Right atrium auricular region (tissue), 2 donors: ENCODE data around the gene TRIP4. TPM values are rescaled to one million over a fixed set of nuclear protein-coding genes. Genes with fewer than 3 reads are reported as not detected.

Experiments
- DNase-seq: peaks from one replicate; pipeline ENCODE4 v3.0.0-alpha.2; 2019; ENCODE audit warnings: low spot score
- H3K27ac ChIP-seq, 2 donors: fragments of 200-600 bp; sonication (generic); 1 replicate in 1 of 2; 2 replicates in 1 of 2; pipeline ENCODE4 v1.5.1; 2016 to 2019
- H3K27me3 ChIP-seq, 2 donors: fragments of 200-600 bp; sonication (generic); one replicate each; pipeline versions ENCODE4 v1.5.1 to v1.6.0; 2017 to 2019
- H3K36me3 ChIP-seq: fragments of 200-600 bp; sonication (generic); one replicate; pipeline ENCODE4 v1.5.1; 2016
- H3K4me1 ChIP-seq, 2 donors: fragments of 200-600 bp; sonication (generic); one replicate each; pipeline versions ENCODE4 v1.5.1 to v1.6.0; 2017 to 2019
- H3K4me3 ChIP-seq, 2 donors: fragments of 200-600 bp; sonication (generic); 1 replicate in 1 of 2; 2 replicates in 1 of 2; pipeline ENCODE4 v1.5.1; 2017 to 2019; ENCODE audit warnings: mild to moderate bottlenecking in 1 of 2, moderate library complexity in 1 of 2
- H3K9me3 ChIP-seq, 2 donors: fragments of 200-600 bp; sonication (generic); one replicate each; pipeline ENCODE4 v1.5.1; 2019
- total RNA-seq, 2 donors: library from RNA; depleted of rRNA; stranded (reverse); fragments of >200 nt; gene quantifications; one replicate each; pipeline ENCODE4 v1.1.0, GENCODE V29; 2016
- TF ChIP-seq, protein P1 (sequence below), 2 donors: fragments of 200-600 bp; sonication (generic); IDR thresholded peaks; one replicate each; pipeline ENCODE4 v1.5.1; 2019; ENCODE audit warnings: antibody characterized with exemption in 2 of 2

The TRIP4 gene
- total RNA-seq, 2 donors from 2014 or later, result 7.8 to 8.7 TPM

DNA sequence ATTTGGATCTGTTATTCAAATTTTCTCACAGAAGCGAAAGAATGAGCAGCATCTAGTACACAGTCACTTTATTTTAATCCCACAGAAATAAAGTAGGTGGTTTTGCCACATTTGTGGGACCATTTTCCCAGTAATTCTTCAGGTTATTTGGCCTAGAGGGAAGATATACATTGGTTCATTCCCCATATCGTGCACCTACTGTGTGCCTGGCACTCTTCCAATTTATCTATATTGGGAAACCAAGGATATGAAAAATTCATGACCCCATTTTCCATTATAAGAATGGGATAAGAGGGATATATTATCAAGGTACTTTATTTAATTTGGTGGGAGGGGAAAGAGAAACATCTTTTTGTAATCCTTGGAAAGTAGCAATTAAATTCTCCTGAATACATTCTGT, 35.1 kb downstream of the TRIP4 start:
- H3K9me3 ChIP-seq, result no peaks in the 10 kb centered on the region
- H3K4me3 ChIP-seq, result no peak overlapping the region
- H3K4me1 ChIP-seq, result no peaks in the 10 kb centered on the region
- H3K27me3 ChIP-seq, result no peaks in the 10 kb centered on the region
- H3K36me3 ChIP-seq, result peaks cover 62% of the 10 kb centered on the region
- TF ChIP-seq, protein P1, sequence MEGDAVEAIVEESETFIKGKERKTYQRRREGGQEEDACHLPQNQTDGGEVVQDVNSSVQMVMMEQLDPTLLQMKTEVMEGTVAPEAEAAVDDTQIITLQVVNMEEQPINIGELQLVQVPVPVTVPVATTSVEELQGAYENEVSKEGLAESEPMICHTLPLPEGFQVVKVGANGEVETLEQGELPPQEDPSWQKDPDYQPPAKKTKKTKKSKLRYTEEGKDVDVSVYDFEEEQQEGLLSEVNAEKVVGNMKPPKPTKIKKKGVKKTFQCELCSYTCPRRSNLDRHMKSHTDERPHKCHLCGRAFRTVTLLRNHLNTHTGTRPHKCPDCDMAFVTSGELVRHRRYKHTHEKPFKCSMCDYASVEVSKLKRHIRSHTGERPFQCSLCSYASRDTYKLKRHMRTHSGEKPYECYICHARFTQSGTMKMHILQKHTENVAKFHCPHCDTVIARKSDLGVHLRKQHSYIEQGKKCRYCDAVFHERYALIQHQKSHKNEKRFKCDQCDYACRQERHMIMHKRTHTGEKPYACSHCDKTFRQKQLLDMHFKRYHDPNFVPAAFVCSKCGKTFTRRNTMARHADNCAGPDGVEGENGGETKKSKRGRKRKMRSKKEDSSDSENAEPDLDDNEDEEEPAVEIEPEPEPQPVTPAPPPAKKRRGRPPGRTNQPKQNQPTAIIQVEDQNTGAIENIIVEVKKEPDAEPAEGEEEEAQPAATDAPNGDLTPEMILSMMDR (IDR thresholded peaks at IDR 0.05), result no peak
- no peak overlapping the region for H3K27ac ChIP-seq
- no peak for DNase-seq

DNA sequence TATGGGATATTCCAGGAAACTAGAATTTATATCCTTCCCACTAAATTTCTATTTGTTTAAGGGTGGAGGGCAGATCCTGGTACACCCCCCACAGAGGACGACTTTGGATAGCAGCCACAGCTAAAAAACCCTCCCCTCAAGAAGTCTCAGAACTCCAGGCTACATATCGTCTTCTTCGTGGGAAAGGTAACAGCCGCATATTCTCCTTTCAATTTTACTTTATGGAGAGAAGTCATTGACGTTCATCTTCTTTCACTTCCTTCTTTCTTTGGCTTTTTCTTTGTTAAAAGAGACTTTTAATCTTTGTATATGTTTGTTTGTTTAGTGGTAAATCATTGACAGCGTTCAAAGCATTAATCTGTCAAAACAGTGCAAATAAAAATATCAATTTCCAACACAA, 36.3 kb downstream of the TRIP4 start:
- TF ChIP-seq, protein P1 (IDR thresholded peaks at IDR 0.05), result no peak
- peaks cover 55% of the 10 kb centered on the region for H3K36me3 ChIP-seq
- no peak overlapping the region for H3K27ac ChIP-seq
- H3K27me3 ChIP-seq, result no peaks in the 10 kb centered on the region
- H3K9me3 ChIP-seq, result no peaks in the 10 kb centered on the region
- no peaks in the 10 kb centered on the region for H3K4me1 ChIP-seq
- DNase-seq, result no peak
- H3K4me3 ChIP-seq, result no peak overlapping the region

DNA sequence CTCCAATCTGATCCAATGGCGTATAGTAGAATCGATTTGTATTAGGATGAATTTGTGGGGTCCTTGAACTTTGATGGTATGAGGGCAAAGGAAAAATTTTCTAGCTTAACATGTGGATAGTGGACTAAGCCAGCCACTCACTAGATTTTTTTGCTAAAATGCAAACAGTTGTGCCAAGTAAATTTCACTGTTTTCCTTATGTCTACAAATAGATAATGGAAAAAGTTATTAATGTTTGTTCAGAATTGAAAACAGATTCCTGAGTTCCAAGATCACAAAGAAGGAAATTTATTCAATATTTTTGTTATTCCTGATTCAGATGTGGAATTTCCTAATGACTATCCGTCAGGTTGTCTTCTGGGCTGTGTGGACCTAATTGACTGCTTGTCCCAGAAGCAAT, 37.6 kb downstream of the TRIP4 start:
- Histone ChIP-seq H3K27ac (no peak overlapping the region), H3K4me1 (peaks cover 0 to 9% of the 10 kb centered on the region in 2 donors), H3K27me3 (no peaks in the 10 kb centered on the region), H3K9me3 (no peaks in the 10 kb centered on the region), H3K36me3 (peaks cover 43% of the 10 kb centered on the region), H3K4me3 (no peak overlapping the region)
- TF ChIP-seq, protein P1 (IDR thresholded peaks at IDR 0.05), result no peak
- no peak for DNase-seq

- H3K9me3 ChIP-seq, result no peaks in the 10 kb centered on the region
- H3K27ac ChIP-seq, result no peak overlapping the region
- peaks cover 36% of the 10 kb centered on the region for H3K36me3 ChIP-seq
- TF ChIP-seq, protein P1 (IDR thresholded peaks at IDR 0.05), result peak in 1 of 2 donors; percentile 41
- H3K4me3 ChIP-seq, result no peak overlapping the region
- no peak for DNase-seq
- no peaks in the 10 kb centered on the region for H3K27me3 ChIP-seq
- peaks cover 0 to 12% of the 10 kb centered on the region in 2 donors for H3K4me1 ChIP-seq
Observed at GRCh38 chr15:64426845-64427465, 39.3 kb downstream of the TRIP4 start.

GRCh38 chr15:64429448-64429847, 41.8 kb downstream of the TRIP4 start:
- DNase-seq, result no peak
- peaks cover 0 to 12% of the 10 kb centered on the region in 2 donors for H3K4me1 ChIP-seq
- H3K4me3 ChIP-seq, result no peak overlapping the region
- TF ChIP-seq, protein P1 (IDR thresholded peaks at IDR 0.05), result no peak
- peak overlapping the region in 1 of 2 donors; percentile 30 for H3K27ac ChIP-seq
- H3K9me3 ChIP-seq, result no peaks in the 10 kb centered on the region
- peaks cover 25% of the 10 kb centered on the region for H3K36me3 ChIP-seq
- H3K27me3 ChIP-seq, result no peaks in the 10 kb centered on the region
